ENCODE data around the gene DISC1. TPM values are rescaled to one million over a fixed set of nuclear protein-coding genes. Genes with fewer than 3 reads are reported as not detected.

The DISC1 gene
- total RNA-seq, 2 experiments from 2014 or later = 12.6 to 14.7 TPM

DNA sequence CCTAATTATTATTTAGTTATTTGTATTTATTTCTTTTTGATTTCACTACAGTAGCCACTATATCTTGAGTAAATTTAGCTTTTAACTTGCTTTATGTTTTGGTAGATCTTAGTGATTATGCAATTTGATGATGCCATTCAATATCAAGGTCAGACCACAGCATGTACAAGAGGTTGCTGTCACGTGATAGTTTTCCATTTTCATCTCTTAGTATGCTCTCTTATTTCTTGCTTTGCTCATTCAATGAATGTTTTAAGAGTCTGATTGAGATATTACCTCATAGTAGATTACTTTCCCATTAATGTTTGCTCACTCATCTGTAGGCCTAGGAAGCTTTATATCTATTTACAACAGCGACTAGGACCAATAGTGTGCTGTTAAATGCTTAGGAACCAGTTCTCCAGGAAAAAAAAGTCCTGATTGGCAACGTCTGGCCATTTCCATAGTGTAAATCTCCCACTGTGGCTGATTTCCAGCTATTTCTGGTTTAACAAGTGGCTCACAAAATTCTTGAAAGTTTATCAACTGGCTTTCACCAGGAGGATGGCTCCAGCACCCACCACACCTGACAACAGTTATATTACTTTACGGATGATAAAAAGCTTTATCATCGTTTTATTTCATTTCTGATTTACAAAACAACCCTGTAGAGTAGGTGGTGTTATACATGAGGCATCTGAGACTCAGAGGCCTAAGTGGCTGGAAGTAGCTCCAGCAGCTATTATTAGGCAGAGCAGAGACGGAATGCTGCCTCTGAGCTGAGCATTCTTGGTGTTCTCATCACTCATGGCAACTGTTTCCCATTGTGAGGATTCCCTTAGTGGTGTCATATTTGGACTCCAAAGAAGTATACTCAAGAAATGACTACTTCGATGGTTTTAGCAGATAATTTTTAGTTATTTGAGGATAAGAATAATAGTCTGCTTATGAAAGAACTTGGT lies 235.2 kb downstream of the DISC1 start:
- H3K27ac Mint-ChIP-seq = no peak overlapping the region
- CTCF ChIA-PET = interaction anchor here (0.9 to 1.5 kb wide), 3 partner anchors 105 to 766 kb away, joined by 3 read pairs; no protein-coding TSS in a partner anchor
- ATAC-seq = no peak
- POLR2A ChIA-PET = no interaction called here
- H3K36me3 Mint-ChIP-seq (ENCODE audit: low read depth) = no peaks in the 10 kb centered on the region
- no peaks in the 10 kb centered on the region for H3K9me3 Mint-ChIP-seq (ENCODE audit: insufficient read depth)
- H3K4me3 Mint-ChIP-seq = no peak overlapping the region
- H3K4me1 Mint-ChIP-seq (ENCODE audit: low read depth) = peaks cover 1% of the 10 kb centered on the region
- no peak for DNase-seq
- no peaks in the 10 kb centered on the region for H3K27me3 Mint-ChIP-seq (ENCODE audit: low read depth)

- ATAC-seq (no peak), DNase-seq (no peak)
- Mint-ChIP-seq H3K9me3 (ENCODE audit: insufficient read depth) (no peaks in the 10 kb centered on the region), H3K4me3 (no peak overlapping the region), H3K27me3 (ENCODE audit: low read depth) (no peaks in the 10 kb centered on the region), H3K36me3 (ENCODE audit: low read depth) (no peaks in the 10 kb centered on the region), H3K27ac (no peak overlapping the region), H3K4me1 (ENCODE audit: low read depth) (peaks cover 1% of the 10 kb centered on the region)
- ChIA-PET CTCF (interaction anchor here (1.3 to 1.5 kb wide), 2 partner anchors 106 to 765 kb away, joined by 3 read pairs; no protein-coding TSS in a partner anchor), POLR2A (no interaction called here)
These were observed 236.0 kb downstream of the DISC1 start for GRCh38 chr1:231862611-231863010.

DNA sequence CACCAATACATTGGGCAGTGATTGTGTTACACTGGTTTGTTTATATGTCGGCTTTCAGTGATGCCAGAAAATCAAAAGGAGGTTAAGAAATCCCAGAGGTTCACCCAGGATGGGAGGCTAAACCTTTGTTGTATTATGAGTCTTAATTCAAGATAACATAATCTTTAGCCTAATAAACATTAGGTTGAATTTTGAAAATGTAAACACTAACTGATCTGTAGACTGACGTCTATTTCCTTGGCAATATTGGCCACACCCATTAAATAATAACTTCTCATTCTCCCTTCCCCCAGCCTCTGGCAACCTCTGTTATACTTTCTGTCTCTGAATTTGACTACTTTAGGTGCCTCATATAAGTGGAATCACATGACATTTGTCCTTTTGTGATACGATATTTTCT lies 238.7 kb downstream of the DISC1 start:
- Mint-ChIP-seq H3K27me3 (ENCODE audit: low read depth) (no peaks in the 10 kb centered on the region), H3K27ac (no peak overlapping the region), H3K36me3 (ENCODE audit: low read depth) (no peaks in the 10 kb centered on the region), H3K9me3 (ENCODE audit: insufficient read depth) (no peaks in the 10 kb centered on the region), H3K4me3 (no peak overlapping the region), H3K4me1 (ENCODE audit: low read depth) (peaks cover 13% of the 10 kb centered on the region)
- DNase-seq (no peak), ATAC-seq (no peak)
- POLR2A ChIA-PET = no interaction called here
- CTCF ChIA-PET = interaction anchor here (1.2 to 2.8 kb wide), 3 partner anchors 23 to 762 kb away, joined by 3 to 11 read pairs (median 5); no protein-coding TSS in a partner anchor

- ChIA-PET POLR2A (no interaction called here), CTCF (interaction anchor here (0.6 to 2.8 kb wide), 17 partner anchors 10 to 770 kb away, joined by 3 to 11 read pairs (median 3); no protein-coding TSS in a partner anchor)
- H3K27ac Mint-ChIP-seq = no peak overlapping the region
- H3K9me3 Mint-ChIP-seq (ENCODE audit: insufficient read depth) = no peaks in the 10 kb centered on the region
- ATAC-seq (no peak), DNase-seq (peak; percentile 71)
- no peak overlapping the region for H3K4me3 Mint-ChIP-seq
- no peaks in the 10 kb centered on the region for H3K36me3 Mint-ChIP-seq (ENCODE audit: low read depth)
- no peaks in the 10 kb centered on the region for H3K27me3 Mint-ChIP-seq (ENCODE audit: low read depth)
- peaks cover 19% of the 10 kb centered on the region for H3K4me1 Mint-ChIP-seq (ENCODE audit: low read depth)
These were observed 240.1 kb downstream of the DISC1 start for GRCh38 chr1:231866392-231867331.

GRCh38 chr1:231867607-231868006 lies 241.0 kb downstream of the DISC1 start:
- Mint-ChIP-seq H3K4me3 (no peak overlapping the region), H3K36me3 (ENCODE audit: low read depth) (no peaks in the 10 kb centered on the region), H3K9me3 (ENCODE audit: insufficient read depth) (no peaks in the 10 kb centered on the region), H3K27ac (no peak overlapping the region), H3K27me3 (ENCODE audit: low read depth) (no peaks in the 10 kb centered on the region), H3K4me1 (ENCODE audit: low read depth) (peaks cover 26% of the 10 kb centered on the region)
- CTCF ChIA-PET = interaction anchor here (0.9 to 2.8 kb wide), 10 partner anchors 10 to 770 kb away, joined by 3 to 11 read pairs (median 6); no protein-coding TSS in a partner anchor
- DNase-seq (no peak), ATAC-seq (no peak)
- POLR2A ChIA-PET = interaction anchor here (0.6 kb wide), 1 partner anchor 529 kb away, joined by 4 read pairs; no protein-coding TSS in a partner anchor

GRCh38 chr1:231869364-231869763 lies 242.8 kb downstream of the DISC1 start:
- ChIA-PET CTCF (interaction anchor here (2.5 kb wide), 1 partner anchor 62 kb away, joined by 7 read pairs; no protein-coding TSS in a partner anchor), POLR2A (no interaction called here)
- Mint-ChIP-seq H3K9me3 (ENCODE audit: insufficient read depth) (no peaks in the 10 kb centered on the region), H3K27ac (no peak overlapping the region), H3K27me3 (ENCODE audit: low read depth) (no peaks in the 10 kb centered on the region), H3K4me3 (no peak overlapping the region), H3K4me1 (ENCODE audit: low read depth) (peaks cover 26% of the 10 kb centered on the region), H3K36me3 (ENCODE audit: low read depth) (peaks cover 5% of the 10 kb centered on the region)
- ATAC-seq (no peak), DNase-seq (no peak)

DNA sequence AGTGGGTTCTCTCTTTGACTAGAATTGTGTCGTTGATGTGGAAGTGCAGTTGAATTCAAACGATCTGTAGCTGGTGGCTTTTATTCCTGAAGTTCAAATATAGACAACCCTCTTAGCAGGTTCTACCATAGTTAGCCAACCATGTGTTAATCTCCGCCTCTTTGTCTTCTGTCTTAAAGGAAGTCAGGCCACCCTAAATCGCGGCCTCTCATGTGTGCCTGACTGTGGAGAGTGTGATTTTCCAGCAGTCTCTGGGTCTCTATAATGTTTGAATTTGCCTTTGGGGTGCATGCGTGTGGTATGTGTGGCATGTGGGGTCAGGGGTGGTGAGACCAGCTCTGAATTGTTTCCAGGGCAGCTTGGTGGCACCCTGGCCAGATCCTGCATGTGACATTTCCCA lies 244.9 kb downstream of the DISC1 start:
- ATAC-seq (no peak), DNase-seq (no peak)
- H3K27me3 Mint-ChIP-seq (ENCODE audit: low read depth) = no peaks in the 10 kb centered on the region
- H3K4me3 Mint-ChIP-seq = no peak overlapping the region
- H3K27ac Mint-ChIP-seq = no peak overlapping the region
- no peaks in the 10 kb centered on the region for H3K9me3 Mint-ChIP-seq (ENCODE audit: insufficient read depth)
- H3K4me1 Mint-ChIP-seq (ENCODE audit: low read depth) = peaks cover 26% of the 10 kb centered on the region
- ChIA-PET CTCF (no interaction called here), POLR2A (no interaction called here)
- H3K36me3 Mint-ChIP-seq (ENCODE audit: low read depth) = peaks cover 9% of the 10 kb centered on the region

DNA sequence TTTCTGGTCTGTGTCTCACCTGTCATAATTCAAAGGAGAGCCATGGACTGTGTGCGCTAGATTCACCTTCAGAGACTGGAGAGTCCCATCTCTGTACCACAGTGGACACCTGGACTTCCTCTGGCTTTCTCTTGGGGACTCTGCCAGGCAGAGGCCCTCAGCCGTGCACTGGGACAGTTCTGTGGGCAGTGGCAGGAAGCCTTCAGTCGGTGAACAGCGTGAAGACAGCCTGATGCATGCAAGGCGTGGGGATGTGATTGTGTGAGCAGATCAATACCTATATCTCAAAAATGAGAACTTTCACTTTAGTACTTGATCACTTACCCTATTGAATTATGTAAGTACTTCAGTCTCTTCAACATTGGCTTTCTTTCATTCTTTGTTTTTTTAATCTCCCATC lies 245.3 kb downstream of the DISC1 start:
- H3K4me3 Mint-ChIP-seq = no peak overlapping the region
- CTCF ChIA-PET = no interaction called here
- ATAC-seq (peak; percentile 27), DNase-seq (no peak)
- no peak overlapping the region for H3K27ac Mint-ChIP-seq
- POLR2A ChIA-PET = no interaction called here
- no peaks in the 10 kb centered on the region for H3K27me3 Mint-ChIP-seq (ENCODE audit: low read depth)
- H3K36me3 Mint-ChIP-seq (ENCODE audit: low read depth) = peaks cover 9% of the 10 kb centered on the region
- no peaks in the 10 kb centered on the region for H3K9me3 Mint-ChIP-seq (ENCODE audit: insufficient read depth)
- H3K4me1 Mint-ChIP-seq (ENCODE audit: low read depth) = peaks cover 26% of the 10 kb centered on the region

GRCh38 chr1:231872461-231872910 lies 245.9 kb downstream of the DISC1 start:
- H3K36me3 Mint-ChIP-seq (ENCODE audit: low read depth) = peaks cover 9% of the 10 kb centered on the region
- H3K27ac Mint-ChIP-seq = no peak overlapping the region
- peaks cover 26% of the 10 kb centered on the region for H3K4me1 Mint-ChIP-seq (ENCODE audit: low read depth)
- H3K27me3 Mint-ChIP-seq (ENCODE audit: low read depth) = no peaks in the 10 kb centered on the region
- DNase-seq (no peak), ATAC-seq (no peak)
- CTCF ChIA-PET = no interaction called here
- H3K9me3 Mint-ChIP-seq (ENCODE audit: insufficient read depth) = no peaks in the 10 kb centered on the region
- no peak overlapping the region for H3K4me3 Mint-ChIP-seq
- POLR2A ChIA-PET = interaction anchor here (0.5 kb wide), 1 partner anchor 706 kb away, joined by 5 read pairs; no protein-coding TSS in a partner anchor

DNA sequence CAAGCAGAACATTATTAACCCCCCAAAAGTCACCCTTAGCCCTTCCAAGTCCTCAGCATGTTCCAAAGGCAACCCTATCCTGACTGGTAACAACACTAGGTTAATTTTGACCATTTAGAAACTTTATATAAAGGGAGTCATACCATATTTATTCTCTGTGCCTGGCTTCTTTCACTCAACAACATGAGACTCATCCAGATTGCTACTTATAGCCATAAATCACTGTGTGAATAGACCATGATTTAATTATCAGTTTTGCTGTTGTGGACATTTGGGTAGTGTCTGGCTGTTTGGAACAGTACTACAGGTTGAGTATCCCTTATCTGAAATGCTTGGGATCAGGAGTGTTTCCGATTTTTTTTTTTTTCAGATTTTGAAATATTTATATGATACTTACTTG lies 252.1 kb downstream of the DISC1 start:
- Mint-ChIP-seq H3K9me3 (ENCODE audit: insufficient read depth) (no peaks in the 10 kb centered on the region), H3K36me3 (ENCODE audit: low read depth) (peaks cover 4% of the 10 kb centered on the region), H3K27me3 (ENCODE audit: low read depth) (no peaks in the 10 kb centered on the region), H3K4me3 (no peak overlapping the region), H3K4me1 (ENCODE audit: low read depth) (no peaks in the 10 kb centered on the region), H3K27ac (no peak overlapping the region)
- CTCF ChIA-PET = no interaction called here
- DNase-seq (no peak), ATAC-seq (no peak)
- POLR2A ChIA-PET = no interaction called here

DNA sequence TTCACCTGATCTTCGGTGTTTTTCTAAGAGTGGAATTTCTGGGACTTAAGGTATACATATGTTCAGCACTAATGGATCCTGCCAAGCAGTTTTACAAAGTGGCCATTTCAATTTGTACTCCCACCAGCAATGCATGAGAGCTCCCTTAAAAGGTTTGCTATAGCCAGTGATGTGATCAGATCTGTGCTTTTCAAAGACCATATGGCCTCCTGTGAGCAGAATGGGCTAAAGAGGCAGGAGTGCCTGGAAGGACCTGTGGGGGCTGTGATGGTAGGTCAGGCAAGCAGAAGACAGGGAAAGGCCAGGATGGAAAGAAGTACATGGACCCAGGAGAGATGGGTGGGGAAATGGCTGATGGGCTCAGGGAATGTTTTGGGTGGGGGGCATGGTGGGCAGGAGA lies 252.7 kb downstream of the DISC1 start:
- POLR2A ChIA-PET = no interaction called here
- Mint-ChIP-seq H3K4me3 (no peak overlapping the region), H3K4me1 (ENCODE audit: low read depth) (no peaks in the 10 kb centered on the region), H3K9me3 (ENCODE audit: insufficient read depth) (no peaks in the 10 kb centered on the region), H3K27ac (no peak overlapping the region), H3K36me3 (ENCODE audit: low read depth) (peaks cover 4% of the 10 kb centered on the region), H3K27me3 (ENCODE audit: low read depth) (no peaks in the 10 kb centered on the region)
- DNase-seq (no peak), ATAC-seq (no peak)
- CTCF ChIA-PET = no interaction called here

Measured in activated CD8-positive, alpha-beta T cell treated with anti-CD3 and anti-CD28 coated beads, Interleukin-2, amount 10 ng/mL, durations not matched to agents 7 days and 5 days (primary cell).